HepG2 (cell line): ENCODE measurements around the gene SLC22A31. TPM values are rescaled to one million over a fixed set of nuclear protein-coding genes. Genes with fewer than 3 reads are reported as not detected.

Experiments
- CHCHD3 ChIP-seq: sonication (generic); formaldehyde crosslinking; IDR thresholded peaks from 2 replicates; pipeline ENCODE4 v1.8.0; 2022; ENCODE audit warnings: mild to moderate bottlenecking, missing genetic modification reagents, moderate library complexity
- CHD2 ChIP-seq: IDR thresholded peaks from 2 replicates; pipeline ENCODE4 v1.6.1; 2011; ENCODE audit warnings: low read depth, low read length, improper control_type of control experiment
- FOXJ3 ChIP-seq: sonication (generic); formaldehyde crosslinking; IDR thresholded peaks from 2 replicates; pipeline ENCODE4 v1.4.0; 2020; ENCODE audit warnings: missing genetic modification reagents, mild to moderate bottlenecking, borderline replicate concordance
- HOXA5 ChIP-seq: sonication (generic); formaldehyde crosslinking; IDR thresholded peaks from 2 replicates; pipeline ENCODE4 v1.4.0; 2020; ENCODE audit warnings: missing genetic modification reagents
- KLF6 ChIP-seq: IDR thresholded peaks from 2 replicates; pipeline ENCODE4 v1.8.0; 2016; ENCODE audit warnings: missing biosample characterization, missing genetic modification reagents
- MLLT10 ChIP-seq: sonication (generic); formaldehyde crosslinking; IDR thresholded peaks from 2 replicates; pipeline ENCODE4 v1.4.0; 2020; ENCODE audit warnings: missing genetic modification reagents
- NFAT5 ChIP-seq: sonication (generic); formaldehyde crosslinking; IDR thresholded peaks from 2 replicates; pipeline ENCODE4 v1.4.0; 2020; ENCODE audit warnings: missing genetic modification reagents
- RFX1 ChIP-seq: fragments of 450-650 bp; IDR thresholded peaks from 2 replicates; pipeline ENCODE4 v1.6.1; 2017
- SOX5 ChIP-seq: IDR thresholded peaks from 2 replicates; pipeline ENCODE4 v1.6.1; 2016; ENCODE audit warnings: borderline replicate concordance
- SPEN ChIP-seq: sonication (generic); formaldehyde crosslinking; IDR thresholded peaks from 2 replicates; pipeline ENCODE4 v1.5.1; 2020; ENCODE audit warnings: low read depth, mild to moderate bottlenecking, missing genetic modification reagents
- TBX3 ChIP-seq: fragments of 450-650 bp; IDR thresholded peaks from 2 replicates; pipeline ENCODE4 v1.6.1; 2017; ENCODE audit warnings: antibody characterized with exemption, mild to moderate bottlenecking, inconsistent platforms, borderline replicate concordance
- TRAFD1 ChIP-seq: sonication (generic); formaldehyde crosslinking; IDR thresholded peaks from 2 replicates; pipeline ENCODE4 v1.5.1; 2020; ENCODE audit warnings: missing genetic modification reagents, mild to moderate bottlenecking, borderline replicate concordance
- TRIM24 ChIP-seq: sonication (generic); formaldehyde crosslinking; IDR thresholded peaks from 2 replicates; pipeline ENCODE4 v1.8.0; 2022; ENCODE audit warnings: mild to moderate bottlenecking, missing genetic modification reagents
- ZBTB20 ChIP-seq: sonication (generic); formaldehyde crosslinking; IDR thresholded peaks from 2 replicates; pipeline ENCODE4 v1.8.1; 2023; ENCODE audit warnings: missing genetic modification reagents, low read depth, mild to moderate bottlenecking, borderline replicate concordance
- ZHX1 ChIP-seq: sonication (generic); formaldehyde crosslinking; IDR thresholded peaks from 2 replicates; pipeline ENCODE4 v1.8.1; 2022; ENCODE audit warnings: low read depth, mild to moderate bottlenecking, missing genetic modification reagents
- ZNF24 ChIP-seq: fragments of 450-650 bp; IDR thresholded peaks from 2 replicates; pipeline ENCODE4 v1.6.1; 2017; ENCODE audit warnings: antibody characterized with exemption, mild to moderate bottlenecking
- ZNF672 ChIP-seq: sonication (generic); formaldehyde crosslinking; IDR thresholded peaks from 2 replicates; pipeline ENCODE4 v1.8.1; 2022; ENCODE audit warnings: missing genetic modification reagents
- ZNF839 ChIP-seq: sonication (generic); formaldehyde crosslinking; IDR thresholded peaks from 2 replicates; pipeline ENCODE4 v1.4.0; 2020; ENCODE audit warnings: missing genetic modification reagents, mild to moderate bottlenecking, borderline replicate concordance
- polyA plus RNA-seq, 8 experiments: library from polyadenylated mRNA; depleted of rRNA in 3 of 8; stranded (reverse) in 7 of 8; unstranded in 1 of 8; fragments of >200 nt; fragmentation: Illumina TruSeq in 4 of 8; extraction: Trizol in 4 of 8; gene quantifications; 2 replicates each; pipeline versions ENCODE4 v1.2.1 to v1.2.3, GENCODE V29; 2011 to 2016; ENCODE audit warnings: low read depth in 4 of 8, missing spikeins in 1 of 8, mixed read lengths in 1 of 8; ENCODE audit not compliant: insufficient read depth in 1 of 8
- total RNA-seq, 5 experiments: library from RNA; depleted of rRNA; stranded (reverse); fragments of >200 nt; fragmentation: Illumina TruSeq; extraction: Trizol; gene quantifications; 2 replicates each; pipeline ENCODE4 v1.2.3, GENCODE V29; 2016; ENCODE audit warnings: low read depth in 1 of 5
- TF ChIP-seq, protein P1 (sequence below): IDR thresholded peaks from 2 replicates; pipeline ENCODE4 v1.6.1; 2016; ENCODE audit warnings: missing biosample characterization, missing genetic modification reagents, low read depth

The SLC22A31 gene
- total and polyA plus RNA-seq, 2 of the 13 experiments (the other 11 are each of a cell fraction or from before 2014, with no cell fraction given): 67.3 to 83.3 TPM

DNA sequence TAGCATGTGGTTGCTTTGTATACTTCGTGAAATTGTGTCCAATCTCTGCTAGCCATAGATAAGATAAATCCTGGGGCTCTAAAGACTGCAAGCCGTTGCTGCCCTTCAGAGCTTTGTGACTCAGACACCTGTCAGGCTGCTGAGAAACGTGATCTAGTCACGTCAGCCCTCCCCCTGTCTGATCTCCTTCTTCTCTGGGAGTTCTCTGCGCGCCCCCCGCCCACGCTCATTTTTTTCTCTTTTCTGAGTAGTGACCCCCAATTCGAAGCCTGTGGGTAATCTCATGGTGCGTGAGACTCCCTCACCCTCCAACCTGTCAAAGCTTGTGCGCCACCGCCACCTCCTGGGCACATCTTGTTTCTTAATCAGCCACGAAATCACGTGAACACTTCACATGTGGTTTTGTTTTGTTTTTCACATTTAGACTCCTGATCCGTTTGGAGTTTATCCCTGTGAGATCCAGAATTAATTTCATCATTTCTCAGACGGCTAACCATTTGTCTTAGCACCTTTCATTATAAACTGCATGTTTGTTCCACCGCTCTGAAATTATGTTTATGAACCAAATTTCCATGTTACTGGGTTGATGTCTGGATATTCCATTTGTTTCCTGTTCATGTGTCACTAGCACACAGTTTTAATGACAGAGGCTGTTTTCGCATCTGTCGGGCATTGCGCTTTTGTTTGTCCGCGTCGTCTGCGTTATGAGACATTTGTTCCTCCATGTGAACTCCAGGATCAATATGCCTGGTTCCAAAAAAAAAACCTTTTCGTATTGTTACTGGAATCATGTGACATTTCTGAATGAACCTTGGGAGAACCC is 16.2 kb upstream of the SLC22A31 start (continued):
- TF ChIP-seq NFAT5 (CRISPR knock-in tag) (no peak), TRAFD1 (CRISPR knock-in tag) (no peak), HOXA5 (CRISPR knock-in tag) (no peak), TBX3 (no peak), KLF6 (CRISPR knock-in tag) (no peak), CHCHD3 (CRISPR knock-in tag) (no peak), TRIM24 (no peak), ZHX1 (CRISPR knock-in tag) (no peak), ZNF24 (no peak), FOXJ3 (CRISPR knock-in tag) (no peak), ZBTB20 (CRISPR knock-in tag) (no peak), ZNF839 (no peak), MLLT10 (no peak), ZNF672 (no peak), RFX1 (no peak), CHD2 (no peak), SOX5 (CRISPR knock-in tag) (0 out of 2 replicates have a peak, but pooled peaks have one; percentile 30), SPEN (CRISPR knock-in tag) (peak; percentile 36; the same call in 1 of the 2 replicates)
- TF ChIP-seq, protein P1, sequence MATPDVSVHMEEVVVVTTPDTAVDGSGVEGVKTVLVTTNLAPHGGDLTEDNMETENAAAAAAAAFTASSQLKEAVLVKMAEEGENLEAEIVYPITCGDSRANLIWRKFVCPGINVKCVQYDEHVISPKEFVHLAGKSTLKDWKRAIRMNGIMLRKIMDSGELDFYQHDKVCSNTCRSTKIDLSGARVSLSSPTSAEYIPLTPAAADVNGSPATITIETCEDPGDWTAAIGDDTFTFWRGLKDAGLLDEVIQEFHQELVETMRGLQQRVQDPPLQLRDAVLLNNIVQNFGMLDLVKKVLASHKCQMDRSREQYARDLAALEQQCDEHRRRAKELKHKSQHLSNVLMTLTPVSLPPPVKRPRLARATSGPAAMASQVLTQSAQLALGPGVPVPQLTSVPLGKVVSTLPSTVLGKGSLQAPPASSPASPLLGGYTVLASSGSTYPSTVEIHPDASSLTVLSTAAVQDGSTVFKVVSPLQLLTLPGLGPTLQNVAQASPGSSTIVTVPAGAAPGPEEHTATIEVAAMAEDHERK: no peak
